Upper lobe of left lung (tissue), 6 donors: Measurements from ENCODE around the gene KIF1A. TPM values are rescaled to one million over a fixed set of nuclear protein-coding genes. Genes with fewer than 3 reads are reported as not detected.

Experiments
- ATAC-seq, 2 donors: fragments of 200-7000 bp; cut with Tn5 transposase; one replicate each; pipeline ENCODE4 v1.9.1; 2022; ENCODE audit warnings: mild to moderate bottlenecking in 2 of 2, moderate library complexity in 2 of 2; ENCODE audit not compliant: low FRiP score in 2 of 2
- DNase-seq, 2 donors: peaks; one replicate each; pipeline ENCODE4 v3.0.0-alpha.2; 2019 to 2020
- H3K27ac ChIP-seq, 4 donors: fragments of 200-600 bp; sonication (generic); one replicate each; pipeline ENCODE4 v1.5.1; 2016 to 2019
- H3K27me3 ChIP-seq, 4 donors: fragments of 200-600 bp; sonication (generic); one replicate each; pipeline ENCODE4 v1.5.1; 2017 to 2019
- H3K36me3 ChIP-seq, 4 donors: fragments of 200-600 bp; sonication (generic); one replicate each; pipeline ENCODE4 v1.5.1; 2016 to 2019
- H3K4me1 ChIP-seq, 4 donors: fragments of 200-600 bp; sonication (generic); one replicate each; pipeline ENCODE4 v1.5.1; 2018 to 2019
- H3K4me3 ChIP-seq, 4 donors: fragments of 200-600 bp; sonication (generic); one replicate each; pipeline ENCODE4 v1.5.1; 2017 to 2019; ENCODE audit warnings: mild to moderate bottlenecking in 2 of 4, moderate library complexity in 1 of 4
- H3K9me3 ChIP-seq, 4 donors: fragments of 200-600 bp; sonication (generic); one replicate each; pipeline ENCODE4 v1.5.1; 2018 to 2019
- CTCF ChIP-seq, 6 experiments: fragments of 450-650 bp in 4 of 6; fragments of 200-600 bp in 2 of 6; sonication (generic) in 2 of 6; IDR thresholded peaks; one replicate each; pipeline ENCODE4 v1.5.1; 2016 to 2019; ENCODE audit warnings: antibody characterized with exemption in 6 of 6
- EP300 ChIP-seq, 4 donors: sonication (generic); formaldehyde crosslinking; IDR thresholded peaks; one replicate each; pipeline ENCODE4 v1.5.1; 2017; ENCODE audit warnings: antibody characterized with exemption in 4 of 4, control low read depth in 2 of 4
- POLR2A ChIP-seq, 4 donors: fragments of 450-650 bp; IDR thresholded peaks; one replicate each; pipeline ENCODE4 v1.5.1; 2016 to 2017; ENCODE audit warnings: antibody characterized with exemption in 4 of 4, mild to moderate bottlenecking in 2 of 4
- POLR2AphosphoS5 ChIP-seq, 2 donors: sonication (generic); formaldehyde crosslinking; IDR thresholded peaks; one replicate each; pipeline ENCODE4 v1.5.1; 2017; ENCODE audit warnings: antibody characterized with exemption in 2 of 2
- WGBS, 2 donors: methylation state at CpG; one replicate each; pipeline ENCODE4 v1.1.5; 2017 to 2018; 5-methylcytosine and 5-hydroxymethylcytosine counted together
- total RNA-seq, 6 donors: library from RNA; depleted of rRNA in 4 of 6; stranded (reverse); fragments of >200 nt in 4 of 6; gene quantifications; one replicate each; pipeline versions ENCODE4 v1.1.0 to v1.2.1, GENCODE V29; 2016 to 2021
- donor health status: DM: no; HTN: no; CAD: no; lungs with moderate emphysema.
- donor health status: DM: no; HTN: yes; CAD: no; lungs with severe emphysema.

KIF1A gene
- total RNA-seq, 6 donors from 2014 or later: 0.15 to 1.2 (median 0.35) TPM; not detected in 2

- TF ChIP-seq POLR2AphosphoS5 (IDR thresholded peaks at IDR 0.05) (no peak), POLR2A (IDR thresholded peaks at IDR 0.05) (no peak), CTCF (IDR thresholded peaks at IDR 0.05) (no peak), EP300 (IDR thresholded peaks at IDR 0.05) (no peak)
- Histone ChIP-seq H3K4me1 (no peaks in the 10 kb centered on the region), H3K27me3 (no peaks in the 10 kb centered on the region), H3K27ac (no peak overlapping the region), H3K9me3 (peaks cover 0 to 4% (median 0%) of the 10 kb centered on the region in 4 donors), H3K36me3 (no peaks in the 10 kb centered on the region), H3K4me3 (no peak overlapping the region)
- DNase-seq: peak in 1 of 2 donors; percentile 39
- WGBS, 2 donors: 93 to 95% methylated on average over 6 to 10 of the region's 10 CpGs
- ATAC-seq: no peak
Observed at GRCh38 chr2:240812301-240812680, 7.7 kb downstream of the KIF1A start.

- Histone ChIP-seq H3K4me3 (no peak overlapping the region), H3K36me3 (no peaks in the 10 kb centered on the region), H3K9me3 (peaks cover 0 to 4% (median 0%) of the 10 kb centered on the region in 4 donors), H3K27ac (no peak overlapping the region), H3K27me3 (no peaks in the 10 kb centered on the region), H3K4me1 (no peaks in the 10 kb centered on the region)
- ATAC-seq (no peak), DNase-seq (peak in 1 of 2 donors; percentile 41)
- TF ChIP-seq EP300 (IDR thresholded peaks at IDR 0.05) (no peak), POLR2AphosphoS5 (IDR thresholded peaks at IDR 0.05) (no peak), CTCF (IDR thresholded peaks at IDR 0.05) (no peak), POLR2A (IDR thresholded peaks at IDR 0.05) (no peak)
- 83 to 84% methylated on average over 12 to 17 of the region's 17 CpGs for WGBS, 2 donors
Observed at GRCh38 chr2:240811346-240812300, 8.4 kb downstream of the KIF1A start.

- DNase-seq: peak in 1 of 2 donors; percentile 55
- Histone ChIP-seq H3K4me3 (no peak overlapping the region), H3K36me3 (no peaks in the 10 kb centered on the region), H3K9me3 (peaks cover 0 to 4% (median 1%) of the 10 kb centered on the region in 4 donors), H3K27ac (no peak overlapping the region), H3K4me1 (no peaks in the 10 kb centered on the region), H3K27me3 (no peaks in the 10 kb centered on the region)
- 88 to 92% methylated on average over 4 to 16 of the region's 16 CpGs for WGBS, 2 donors
- no peak for ATAC-seq
- TF ChIP-seq EP300 (IDR thresholded peaks at IDR 0.05): no peak
- TF ChIP-seq POLR2A (IDR thresholded peaks at IDR 0.05): no peak
- TF ChIP-seq POLR2AphosphoS5 (IDR thresholded peaks at IDR 0.05): no peak
- TF ChIP-seq CTCF (IDR thresholded peaks at IDR 0.05): no peak
Observed at GRCh38 chr2:240810621-240811020, 9.4 kb downstream of the KIF1A start.

GRCh38 chr2:240810199-240810598 lies 9.8 kb downstream of the KIF1A start:
- ATAC-seq: no peak
- H3K27ac ChIP-seq: no peak overlapping the region
- H3K4me3 ChIP-seq: no peak overlapping the region
- DNase-seq: no peak
- WGBS, 2 donors: 55 to 61% methylated on average over 6 of the region's 6 CpGs
- H3K9me3 ChIP-seq: peaks cover 0 to 4% (median 1%) of the 10 kb centered on the region in 4 donors
- H3K36me3 ChIP-seq: no peaks in the 10 kb centered on the region
- no peaks in the 10 kb centered on the region for H3K4me1 ChIP-seq
- no peaks in the 10 kb centered on the region for H3K27me3 ChIP-seq
- TF ChIP-seq POLR2A (IDR thresholded peaks at IDR 0.05): no peak

DNA sequence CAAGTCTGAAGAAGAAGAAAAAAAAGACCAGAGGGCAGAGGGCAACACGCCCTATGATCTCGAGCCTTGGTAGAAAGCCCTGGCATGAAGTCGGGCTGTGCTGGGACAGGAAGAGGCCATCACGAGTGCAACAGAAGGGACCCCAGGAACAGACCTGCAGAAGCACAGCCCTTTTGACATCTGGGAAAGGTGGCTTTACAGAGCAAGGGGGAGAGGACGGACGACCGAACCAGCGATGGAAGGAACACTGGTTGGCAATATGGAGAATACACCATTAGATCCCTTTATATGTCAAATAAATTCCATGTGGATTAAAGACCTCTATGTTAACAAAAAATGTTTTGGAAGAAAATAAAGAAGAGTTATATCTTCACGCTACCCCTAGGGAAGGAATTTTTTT lies 10.7 kb downstream of the KIF1A start:
- TF ChIP-seq CTCF (IDR thresholded peaks at IDR 0.05) (no peak), EP300 (IDR thresholded peaks at IDR 0.05) (no peak), POLR2A (IDR thresholded peaks at IDR 0.05) (no peak), POLR2AphosphoS5 (IDR thresholded peaks at IDR 0.05) (no peak)
- H3K36me3 ChIP-seq: no peaks in the 10 kb centered on the region
- DNase-seq (no peak), ATAC-seq (no peak)
- no peaks in the 10 kb centered on the region for H3K4me1 ChIP-seq
- WGBS, 2 donors: 78 to 88% methylated on average over 9 of the region's 9 CpGs
- H3K4me3 ChIP-seq: no peak overlapping the region
- no peaks in the 10 kb centered on the region for H3K27me3 ChIP-seq
- H3K27ac ChIP-seq: no peak overlapping the region
- H3K9me3 ChIP-seq: peaks cover 0 to 3% (median 1%) of the 10 kb centered on the region in 4 donors
